ENCODE measurements around the gene SPG21. TPM values are rescaled to one million over a fixed set of nuclear protein-coding genes. Genes with fewer than 3 reads are reported as not detected.
A peak's percentile ranks its signal among the peaks of the same experiment; 100 is the strongest.

SPG21 gene
- total and polyA plus RNA-seq, 2 of the 4 experiments (the other 2 are of a cell fraction): 59.9 to 60.8 TPM

GRCh38 chr15:64926661-64927060, 63.1 kb downstream of the SPG21 start:
- no peak overlapping the region for H4K91ac ChIP-seq (ENCODE audit: insufficient read depth, low read depth, low read length)
- ChIA-PET POLR2A (ENCODE audit: unreplicated experiment) (no interaction called here), CTCF (no interaction called here)
- peak overlapping the region; percentile 72 for H2AK9ac ChIP-seq (replicated peaks; ENCODE audit: low read depth, low read length, poor library complexity)
- dilution Hi-C loops (cut with HindIII; ENCODE audit: low sequenced_read_pairs, unreplicated experiment) (no loop called here), in situ Hi-C loops (cut with MboI; ENCODE audit: low sequenced_read_pairs) (no loop called here), intact Hi-C loops (cut with micrococcal nuclease) (no loop called here)
- no peaks in the 10 kb centered on the region for H4K20me1 ChIP-seq (ENCODE audit: insufficient read depth, low read length)
- H2BK120ac ChIP-seq (ENCODE audit: low read depth, low read length): no peak overlapping the region
- no peak overlapping the region for H3K4me3 ChIP-seq (ENCODE audit: insufficient read depth, low read depth, low read length)
- no peak overlapping the region for H2BK15ac ChIP-seq (ENCODE audit: low read depth, low read length)
- no peak overlapping the region for H3K4me2 ChIP-seq (ENCODE audit: low read depth, low read length)
- no peak overlapping the region for H2BK5ac ChIP-seq (ENCODE audit: low read depth, low read length, poor library complexity, severe bottlenecking)
- no peak overlapping the region for H3K27ac ChIP-seq (ENCODE audit: insufficient read depth, low read length)
- H3K9ac ChIP-seq (ENCODE audit: low read depth, low read length): no peak overlapping the region
- no peaks in the 10 kb centered on the region for H3K27me3 ChIP-seq (ENCODE audit: control insufficient read depth, insufficient read depth, low read length)
- no peak overlapping the region for H2AK5ac ChIP-seq (ENCODE audit: low read depth, low read length)
- H3K4me1 ChIP-seq (ENCODE audit: control insufficient read depth, insufficient read depth, low read length): peaks cover 11% of the 10 kb centered on the region
- H3K36me3 ChIP-seq (ENCODE audit: control insufficient read depth, insufficient read depth, low read length): peaks cover 2% of the 10 kb centered on the region; the same call in 1 of the 2 replicates
- 92% methylated on average over 8 of the region's 8 CpGs; no CpG with 5 or more reads in 1 of the 2 experiments for WGBS, 2 experiments (ENCODE audit: extremely low coverage in 2 of 2, insufficient read length in 1 of 2)
- no peak overlapping the region for H3K14ac ChIP-seq (replicated peaks; ENCODE audit: low read depth, low read length)
- no peak for DNase-seq
- H3K18ac ChIP-seq (ENCODE audit: low read depth, low read length): no peak overlapping the region
- no peak overlapping the region for H3K56ac ChIP-seq (ENCODE audit: extremely low read depth, insufficient read depth, low read length)
- H2BK20ac ChIP-seq (ENCODE audit: low read depth, low read length): no peak overlapping the region
- H3K9me1 ChIP-seq (ENCODE audit: insufficient read depth, low read length): peaks cover 19% of the 10 kb centered on the region
- no peak for ATAC-seq (ENCODE audit: low read depth)
- H3K79me1 ChIP-seq (ENCODE audit: low read depth in 1 of 2, low read length in 2 of 2): peaks cover 0 to 3% of the 10 kb centered on the region in 2 experiments; a peak in 1 of 4 replicates
- no peak overlapping the region for H3K23ac ChIP-seq (ENCODE audit: low read depth, low read length)
- no peak overlapping the region for H2AFZ ChIP-seq (replicated peaks; ENCODE audit: low read length, poor library complexity)
- TF ChIP-seq CHD1 (IDR thresholded peaks at IDR 0.05; ENCODE audit: low read depth, low read length) (no peak), RCOR1 (IDR thresholded peaks at IDR 0.05; ENCODE audit: insufficient replicate concordance, low read length) (no peak), MXI1 (IDR thresholded peaks at IDR 0.05; ENCODE audit: borderline replicate concordance, low read depth, low read length) (no peak), RFX5 (IDR thresholded peaks at IDR 0.05; ENCODE audit: low read depth, low read length) (no peak), CTCF (conservative IDR thresholded peaks at IDR 0.05; ENCODE audit: low read depth, low read length) (no peak), BHLHE40 (IDR thresholded peaks at IDR 0.05; ENCODE audit: low read depth, low read length) (no peak), CEBPB (IDR thresholded peaks at IDR 0.05; ENCODE audit: low read depth, low read length) (no peak), FOS (IDR thresholded peaks at IDR 0.05; ENCODE audit: low read depth, low read length) (no peak), POLR2A (IDR thresholded peaks at IDR 0.05; ENCODE audit: low read depth, low read length) (no peak), USF2 (IDR thresholded peaks at IDR 0.05; ENCODE audit: low read depth, low read length) (no peak), NFE2L2 (IDR thresholded peaks at IDR 0.05; ENCODE audit: low read depth, low read length) (no peak), RAD21 (IDR thresholded peaks at IDR 0.05; ENCODE audit: low read length) (no peak), SMC3 (IDR thresholded peaks at IDR 0.05; ENCODE audit: low read depth, low read length) (no peak), MAFK (IDR thresholded peaks at IDR 0.05; ENCODE audit: low read depth, low read length) (no peak), ELK1 (IDR thresholded peaks at IDR 0.05; ENCODE audit: borderline replicate concordance, low read depth, low read length) (no peak), MAZ (IDR thresholded peaks at IDR 0.05; ENCODE audit: borderline replicate concordance, low read depth, low read length) (no peak)
- no peak overlapping the region for H4K8ac ChIP-seq (ENCODE audit: low read depth in 2 of 2, low read length in 2 of 2)
- H4K5ac ChIP-seq (ENCODE audit: low read depth, low read length): no peak overlapping the region
- no peak overlapping the region for H3K4ac ChIP-seq (ENCODE audit: low read depth, low read length)
- no TSS peak for BruUV-seq (replicated peaks)
- H3K9me3 ChIP-seq (ENCODE audit: control insufficient read depth, insufficient read depth, low read length): no peaks in the 10 kb centered on the region; the same call in 1 of the 2 replicates
